Chondrocyte (in vitro differentiated cells): ENCODE measurements around the gene RNLS. TPM values are rescaled to one million over a fixed set of nuclear protein-coding genes. Genes with fewer than 3 reads are reported as not detected.

Experiments
- DNase-seq: peaks from one replicate; pipeline ENCODE4 v3.0.0; 2021; ENCODE audit warnings: mixed read lengths, low spot score
- H3K27ac Mint-ChIP-seq: one replicate; pipeline ENCODE4 v1.8.0; 2021; ENCODE audit warnings: mild to moderate bottlenecking, moderate library complexity, mixed read lengths; ENCODE audit not compliant: unreplicated experiment
- H3K27me3 Mint-ChIP-seq: 2 replicates; pipeline ENCODE4 v1.8.0; 2021; ENCODE audit warnings: low read depth, mixed read lengths
- H3K36me3 Mint-ChIP-seq: 2 replicates; pipeline ENCODE4 v1.8.0; 2021; ENCODE audit warnings: low read depth, mixed read lengths
- H3K4me1 Mint-ChIP-seq: 2 replicates; pipeline ENCODE4 v1.8.0; 2021; ENCODE audit warnings: low read depth, mild to moderate bottlenecking, mixed read lengths
- H3K4me3 Mint-ChIP-seq: one replicate; pipeline ENCODE4 v1.8.0; 2021; ENCODE audit warnings: mild to moderate bottlenecking, moderate library complexity, mixed read lengths; ENCODE audit not compliant: unreplicated experiment
- H3K9me3 Mint-ChIP-seq: 2 replicates; pipeline ENCODE4 v1.8.0; 2021; ENCODE audit warnings: low read depth, mixed read lengths
- total RNA-seq: library from RNA; stranded (reverse); gene quantifications from 3 replicates; pipeline ENCODE4 v1.2.1, GENCODE V29; 2021
- TF ChIP-seq, protein P1 (sequence below): fragments of 200-600 bp; sonication (generic); IDR thresholded peaks from 2 replicates; pipeline ENCODE4 v1.5.0; 2021; ENCODE audit warnings: antibody characterized with exemption, mild to moderate bottlenecking, moderate library complexity

RNLS gene
- total RNA-seq, 1 donor from 2014 or later: 5.1 TPM

DNA sequence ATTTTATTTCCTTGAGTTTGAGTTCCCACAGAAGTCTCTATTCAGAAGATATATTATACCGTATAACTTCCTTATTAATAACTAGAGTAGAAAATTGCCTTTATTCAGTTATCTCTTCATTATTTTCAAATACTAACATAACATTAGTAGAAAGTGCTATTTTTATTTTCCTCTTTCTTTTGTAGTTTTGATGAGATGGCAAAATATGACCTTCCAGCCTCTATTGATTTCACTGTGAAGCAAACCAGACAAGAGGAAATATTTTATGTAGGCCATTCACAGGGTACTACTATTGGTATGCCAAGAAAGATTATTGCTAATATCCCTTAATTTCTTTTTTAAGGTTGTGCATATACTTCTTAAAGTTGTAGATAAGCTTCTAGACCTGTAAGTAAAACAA is 11.4 kb upstream of the RNLS start:
- Mint-ChIP-seq H3K27ac (no peak overlapping the region), H3K27me3 (peaks cover 3% of the 10 kb centered on the region), H3K36me3 (no peaks in the 10 kb centered on the region), H3K9me3 (no peaks in the 10 kb centered on the region), H3K4me1 (no peaks in the 10 kb centered on the region), H3K4me3 (no peak overlapping the region)
- TF ChIP-seq, protein P1, sequence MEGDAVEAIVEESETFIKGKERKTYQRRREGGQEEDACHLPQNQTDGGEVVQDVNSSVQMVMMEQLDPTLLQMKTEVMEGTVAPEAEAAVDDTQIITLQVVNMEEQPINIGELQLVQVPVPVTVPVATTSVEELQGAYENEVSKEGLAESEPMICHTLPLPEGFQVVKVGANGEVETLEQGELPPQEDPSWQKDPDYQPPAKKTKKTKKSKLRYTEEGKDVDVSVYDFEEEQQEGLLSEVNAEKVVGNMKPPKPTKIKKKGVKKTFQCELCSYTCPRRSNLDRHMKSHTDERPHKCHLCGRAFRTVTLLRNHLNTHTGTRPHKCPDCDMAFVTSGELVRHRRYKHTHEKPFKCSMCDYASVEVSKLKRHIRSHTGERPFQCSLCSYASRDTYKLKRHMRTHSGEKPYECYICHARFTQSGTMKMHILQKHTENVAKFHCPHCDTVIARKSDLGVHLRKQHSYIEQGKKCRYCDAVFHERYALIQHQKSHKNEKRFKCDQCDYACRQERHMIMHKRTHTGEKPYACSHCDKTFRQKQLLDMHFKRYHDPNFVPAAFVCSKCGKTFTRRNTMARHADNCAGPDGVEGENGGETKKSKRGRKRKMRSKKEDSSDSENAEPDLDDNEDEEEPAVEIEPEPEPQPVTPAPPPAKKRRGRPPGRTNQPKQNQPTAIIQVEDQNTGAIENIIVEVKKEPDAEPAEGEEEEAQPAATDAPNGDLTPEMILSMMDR: no peak
- no peak for DNase-seq

DNA sequence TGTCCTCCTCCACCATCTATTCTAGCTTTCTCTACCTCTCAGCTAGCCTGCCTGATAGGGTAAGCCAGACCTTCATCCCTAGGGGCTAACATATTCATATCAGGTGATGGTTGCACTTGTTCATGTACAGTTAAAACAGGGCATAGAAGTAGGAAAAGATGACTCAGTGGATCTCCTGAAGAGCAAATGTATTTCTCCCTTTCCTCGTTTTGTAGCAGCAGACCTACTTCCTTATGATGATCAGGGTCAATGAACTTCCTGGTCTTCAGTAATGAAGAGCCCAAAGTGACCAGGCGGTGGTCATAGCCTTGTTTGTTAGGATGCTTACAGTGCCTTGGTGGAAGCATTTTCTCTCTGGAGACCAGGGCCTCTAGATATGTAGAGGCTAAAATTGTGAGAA is 9.8 kb upstream of the RNLS start:
- H3K36me3 Mint-ChIP-seq: no peaks in the 10 kb centered on the region
- no peak overlapping the region for H3K27ac Mint-ChIP-seq
- no peak for DNase-seq
- TF ChIP-seq, protein P1: no peak
- no peaks in the 10 kb centered on the region for H3K9me3 Mint-ChIP-seq
- H3K4me1 Mint-ChIP-seq: no peaks in the 10 kb centered on the region
- H3K4me3 Mint-ChIP-seq: no peak overlapping the region
- H3K27me3 Mint-ChIP-seq: peaks cover 1% of the 10 kb centered on the region

DNA sequence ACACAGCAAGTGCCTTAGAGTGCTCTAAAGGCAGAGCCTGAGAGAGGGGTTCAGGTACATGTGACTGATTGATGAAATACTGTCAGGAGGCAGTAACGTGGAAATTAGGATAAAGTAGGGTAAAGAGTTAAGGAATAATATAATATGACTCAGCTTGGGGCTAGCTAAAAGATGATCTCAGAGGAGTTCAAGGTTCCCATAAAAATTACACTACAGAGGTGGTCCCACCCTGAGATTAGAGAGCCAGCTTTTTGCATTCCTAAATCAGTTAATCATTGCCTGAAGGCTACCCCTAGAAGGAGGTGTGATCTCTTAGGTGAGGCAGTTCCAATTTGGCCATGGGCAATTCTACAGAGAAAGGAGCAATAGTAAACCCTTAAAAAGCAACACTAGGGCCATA is 9.3 kb upstream of the RNLS start:
- DNase-seq: no peak
- H3K27me3 Mint-ChIP-seq: no peaks in the 10 kb centered on the region
- TF ChIP-seq, protein P1: no peak

DNA sequence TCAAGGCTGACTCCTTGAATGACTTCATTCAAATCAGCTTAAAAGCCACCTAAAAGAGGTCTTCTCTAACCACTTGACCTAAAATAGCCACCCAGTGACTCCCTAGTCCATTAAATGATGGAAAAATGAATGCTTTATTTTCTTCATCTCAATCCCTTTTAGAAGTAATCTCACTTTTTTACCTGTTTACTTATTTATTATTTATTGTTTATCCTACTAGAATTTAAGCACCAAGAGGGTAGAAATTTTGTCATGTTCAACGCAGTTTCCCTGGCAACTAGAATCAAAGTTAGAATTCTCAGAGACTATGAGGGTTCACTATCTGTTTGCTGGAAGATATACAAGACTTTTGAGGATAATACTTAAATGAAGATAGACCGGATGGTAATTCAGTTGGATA is 3.3 kb upstream of the RNLS start, which contains the start of gene LIPJ:
TSS of gene LIPJ (plus strand) at position 301 of the 400 bp plus-strand sequence. CDS start 3,926 bp downstream, outside the sequence.
- Mint-ChIP-seq H3K36me3 (peaks cover 3% of the 10 kb centered on the region), H3K9me3 (peaks cover 12% of the 10 kb centered on the region), H3K4me1 (peaks cover 11% of the 10 kb centered on the region), H3K4me3 (no peak within 1 kb of the TSS), H3K27me3 (peaks cover 3% of the 10 kb centered on the region), H3K27ac (no peak within 1 kb of the TSS)
- no peak for DNase-seq
- TF ChIP-seq, protein P1: no peak

More for the DNA sequence above, 9.3 kb upstream of the RNLS start:
- no peak overlapping the region for H3K27ac Mint-ChIP-seq
- no peaks in the 10 kb centered on the region for H3K4me1 Mint-ChIP-seq
- no peak overlapping the region for H3K4me3 Mint-ChIP-seq
- H3K9me3 Mint-ChIP-seq: no peaks in the 10 kb centered on the region
- H3K36me3 Mint-ChIP-seq: no peaks in the 10 kb centered on the region

DNA sequence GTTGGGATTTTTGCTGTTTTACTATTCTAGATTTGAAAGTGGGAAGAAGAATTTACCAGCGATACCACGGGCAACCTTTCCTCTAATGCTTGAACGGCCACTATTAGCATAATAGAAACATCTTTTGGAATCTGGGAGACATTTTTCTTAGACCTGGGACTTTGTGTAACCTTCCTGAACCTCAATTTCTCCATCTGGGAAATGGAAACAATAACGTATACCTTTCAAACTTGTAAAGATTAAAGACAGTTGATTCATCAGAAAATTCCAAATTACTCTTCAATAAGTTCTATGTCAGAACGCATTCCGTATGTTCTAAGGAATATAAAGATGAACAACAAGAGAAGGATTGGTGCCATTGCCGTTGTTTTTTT is 453 bp upstream of the RNLS start:
- TF ChIP-seq, protein P1: no peak
- Mint-ChIP-seq H3K4me3 (peak overlapping the region; percentile 82), H3K27ac (peak overlapping the region; percentile 82), H3K4me1 (peaks cover 11% of the 10 kb centered on the region), H3K27me3 (peaks cover 3% of the 10 kb centered on the region), H3K36me3 (peaks cover 3% of the 10 kb centered on the region), H3K9me3 (peaks cover 12% of the 10 kb centered on the region)
- no peak for DNase-seq
